H9 (cell line): ENCODE results near the gene ANKRD55. TPM values are rescaled to one million over a fixed set of nuclear protein-coding genes. Genes with fewer than 3 reads are reported as not detected.

Experiments used
- DNase-seq: peaks from one replicate; pipeline ENCODE4 v3.0.0-alpha.2; 2017
- H2AFZ ChIP-seq: one replicate; pipeline ENCODE4 v1.6.1; 2013; ENCODE audit warnings: mild to moderate bottlenecking, low read length, control low read depth, moderate library complexity
- H2AK5ac ChIP-seq: 2 replicates; pipeline ENCODE4 v1.6.1; 2013; ENCODE audit warnings: low read length, control low read depth, mixed read lengths; ENCODE audit not compliant: insufficient read length
- H2BK120ac ChIP-seq: one replicate; pipeline ENCODE4 v1.6.1; 2013; ENCODE audit warnings: low read depth, mild to moderate bottlenecking, low read length, control low read depth, inconsistent platforms; ENCODE audit not compliant: poor library complexity, severe bottlenecking
- H2BK12ac ChIP-seq: 2 replicates; pipeline ENCODE4 v1.6.1; 2013; ENCODE audit warnings: low read length, control low read depth, mixed read lengths, low read depth; ENCODE audit not compliant: insufficient read length
- H2BK15ac ChIP-seq: 2 replicates; pipeline ENCODE4 v1.6.1; 2013; ENCODE audit warnings: low read depth, low read length, control low read depth
- H2BK20ac ChIP-seq: one replicate; pipeline ENCODE4 v1.6.1; 2013; ENCODE audit warnings: low read depth, mild to moderate bottlenecking, low read length, control low read depth, inconsistent platforms; ENCODE audit not compliant: poor library complexity, severe bottlenecking
- H2BK5ac ChIP-seq: 2 replicates; pipeline ENCODE4 v1.6.1; 2013; ENCODE audit warnings: low read length, control low read depth, mixed read lengths; ENCODE audit not compliant: insufficient read length
- H3K14ac ChIP-seq: 2 replicates; pipeline ENCODE4 v1.6.1; 2013; ENCODE audit warnings: low read length, control low read depth; ENCODE audit not compliant: insufficient read depth
- H3K18ac ChIP-seq: 2 replicates; pipeline ENCODE4 v1.6.1; 2013; ENCODE audit warnings: low read depth, mild to moderate bottlenecking, mixed read lengths, low read length, control low read depth; ENCODE audit not compliant: insufficient read length
- H3K23ac ChIP-seq: 2 replicates; pipeline ENCODE4 v1.6.1; 2013; ENCODE audit warnings: low read length, control low read depth, mixed read lengths, low read depth; ENCODE audit not compliant: insufficient read length
- H3K23me2 ChIP-seq: 2 replicates; pipeline ENCODE4 v1.6.1; 2013; ENCODE audit warnings: low read depth, mild to moderate bottlenecking, mixed read lengths, low read length, control low read depth; ENCODE audit not compliant: insufficient read length, poor library complexity, severe bottlenecking
- H3K27ac ChIP-seq: 2 replicates; pipeline ENCODE4 v1.5.1; 2013; ENCODE audit warnings: low read length, control low read depth, mixed read lengths, low read depth; ENCODE audit not compliant: insufficient read length
- H3K27me3 ChIP-seq: 2 replicates; pipeline ENCODE4 v1.6.1; 2013; ENCODE audit warnings: low read length, control low read depth, inconsistent platforms; ENCODE audit not compliant: insufficient read depth
- H3K4ac ChIP-seq: 2 replicates; pipeline ENCODE4 v1.6.1; 2013; ENCODE audit warnings: low read depth, mild to moderate bottlenecking, control low read depth, inconsistent platforms, low read length, moderate library complexity
- H3K4me1 ChIP-seq: 2 replicates; pipeline ENCODE4 v1.6.1; 2013; ENCODE audit warnings: low read length, control low read depth, inconsistent platforms; ENCODE audit not compliant: insufficient read depth
- H3K4me2 ChIP-seq: 2 replicates; pipeline ENCODE4 v1.6.1; 2013; ENCODE audit warnings: low read length, control low read depth, mixed read lengths; ENCODE audit not compliant: insufficient read length, insufficient read depth
- H3K56ac ChIP-seq: 2 replicates; pipeline ENCODE4 v1.6.1; 2013; ENCODE audit warnings: low read depth, mild to moderate bottlenecking, mixed read lengths, low read length, control low read depth; ENCODE audit not compliant: insufficient read length
- H3K79me1 ChIP-seq: 2 replicates; pipeline ENCODE4 v1.6.1; 2013; ENCODE audit warnings: low read depth, mild to moderate bottlenecking, moderate library complexity, low read length, control low read depth, inconsistent platforms; ENCODE audit not compliant: insufficient read depth, poor library complexity, severe bottlenecking
- H3K79me2 ChIP-seq: 2 replicates; pipeline ENCODE4 v1.6.1; 2013; ENCODE audit warnings: low read length, control low read depth, inconsistent platforms; ENCODE audit not compliant: insufficient read depth
- H3K9ac ChIP-seq: 2 replicates; pipeline ENCODE4 v1.6.1; 2013; ENCODE audit warnings: low read length, control low read depth, mixed read lengths; ENCODE audit not compliant: insufficient read length; ENCODE audit errors: extremely low read depth
- H3K9me3 ChIP-seq: one replicate; pipeline ENCODE4 v1.6.1; 2013; ENCODE audit warnings: low read depth, low read length, inconsistent platforms; ENCODE audit not compliant: control insufficient read depth
- H3T11ph ChIP-seq: one replicate; pipeline ENCODE4 v1.6.1; 2013; ENCODE audit warnings: mild to moderate bottlenecking, low read length, control low read depth, inconsistent platforms
- H4K20me1 ChIP-seq: one replicate; pipeline ENCODE4 v1.6.1; 2013; ENCODE audit not compliant: control insufficient read depth, insufficient read length, insufficient read depth
- H4K5ac ChIP-seq: 2 replicates; pipeline ENCODE4 v1.6.1; 2013; ENCODE audit warnings: low read depth, mild to moderate bottlenecking, mixed read lengths, low read length, control low read depth; ENCODE audit not compliant: insufficient read length
- H4K8ac ChIP-seq: replicated peaks from 2 replicates; pipeline ENCODE4 v1.6.1; 2013; ENCODE audit warnings: low read length, control low read depth, mixed read lengths, low read depth; ENCODE audit not compliant: insufficient read length
- H4K91ac ChIP-seq: 2 replicates; pipeline ENCODE4 v1.6.1; 2013; ENCODE audit warnings: low read depth, mild to moderate bottlenecking, moderate library complexity, mixed read lengths, low read length, control low read depth; ENCODE audit not compliant: insufficient read length
- H3K27ac Mint-ChIP-seq, 3 experiments: 2 replicates in 2 of 3; 3 replicates in 1 of 3; pipeline ENCODE4 v1.8.0; 2020 to 2021; ENCODE audit warnings: mixed read lengths in 3 of 3, mild to moderate bottlenecking in 1 of 3, moderate library complexity in 1 of 3
- H3K27me3 Mint-ChIP-seq: 2 replicates; pipeline ENCODE4 v1.8.0; 2021; ENCODE audit warnings: low read depth, mild to moderate bottlenecking, moderate library complexity, mixed read lengths
- H3K36me3 Mint-ChIP-seq, 3 experiments: 2 replicates in 2 of 3; 3 replicates in 1 of 3; pipeline ENCODE4 v1.8.0; 2020 to 2021; ENCODE audit warnings: low read depth in 3 of 3, mixed read lengths in 3 of 3; ENCODE audit not compliant: insufficient read depth in 1 of 3
- H3K4me1 Mint-ChIP-seq, 2 experiments: 2 replicates each; pipeline ENCODE4 v1.8.0; 2020; ENCODE audit warnings: mixed read lengths in 2 of 2
- H3K4me3 Mint-ChIP-seq, 2 experiments: 2 replicates in 1 of 2; 3 replicates in 1 of 2; pipeline ENCODE4 v1.8.0; 2020 to 2021; ENCODE audit warnings: mild to moderate bottlenecking in 2 of 2, mixed read lengths in 2 of 2, moderate library complexity in 1 of 2
- H3K9me3 Mint-ChIP-seq, 2 experiments: 2 replicates in 1 of 2; 3 replicates in 1 of 2; pipeline ENCODE4 v1.8.0; 2020; ENCODE audit warnings: mild to moderate bottlenecking in 2 of 2, mixed read lengths in 2 of 2, moderate library complexity in 1 of 2
- WGBS: extraction: QIAGEN DNeasy Blood & Tissue Kit; methylation state at CpG from one replicate; pipeline ENCODE4 v1.1.7; 2013; ENCODE audit warnings: missing lambda C conversion rate, low lambda C conversion rate, mixed read lengths; ENCODE audit not compliant: insufficient read length; ENCODE audit errors: extremely low coverage; 5-methylcytosine and 5-hydroxymethylcytosine counted together
- total RNA-seq: library from RNA; stranded (reverse); gene quantifications from 2 replicates; pipeline ENCODE4 v1.2.1, GENCODE V29; 2021
- TF ChIP-seq, protein P1 (sequence below): fragments of 200-600 bp; sonication (generic); conservative IDR thresholded peaks from 3 replicates; pipeline ENCODE4 v1.8.0; 2021; ENCODE audit warnings: antibody characterized with exemption, mild to moderate bottlenecking

Gene ANKRD55
- total RNA-seq, 1 experiment from 2014 or later, result not detected

GRCh38 chr5:56262279-56262678 is 29.1 kb upstream of the ANKRD55 start:
- no peak overlapping the region for H3K56ac ChIP-seq
- H3K4me1 ChIP-seq, result no peaks in the 10 kb centered on the region
- no CpG with 5 or more reads among the region's 3 CpGs for WGBS
- DNase-seq, result no peak
- H3K23me2 ChIP-seq, result no peaks in the 10 kb centered on the region
- no peaks in the 10 kb centered on the region for H4K20me1 ChIP-seq
- Mint-ChIP-seq H3K36me3 (peaks cover 0 to 8% (median 7%) of the 10 kb centered on the region in 3 experiments; a peak in 3 of 7 replicates), H3K27ac (no peak overlapping the region), H3K9me3 (peaks cover 0 to 8% of the 10 kb centered on the region in 2 experiments; a peak in 2 of 5 replicates), H3K4me3 (no peak overlapping the region), H3K27me3 (peaks cover 2% of the 10 kb centered on the region; the same call in 1 of the 2 replicates), H3K4me1 (peaks cover 0 to 3% of the 10 kb centered on the region in 2 experiments; a peak in 1 of 4 replicates)
- no peak overlapping the region for H4K8ac ChIP-seq
- H2BK12ac ChIP-seq, result no peak overlapping the region
- H4K91ac ChIP-seq, result no peak overlapping the region
- H2BK15ac ChIP-seq, result no peak overlapping the region
- no peak overlapping the region for H4K5ac ChIP-seq
- TF ChIP-seq, protein P1, sequence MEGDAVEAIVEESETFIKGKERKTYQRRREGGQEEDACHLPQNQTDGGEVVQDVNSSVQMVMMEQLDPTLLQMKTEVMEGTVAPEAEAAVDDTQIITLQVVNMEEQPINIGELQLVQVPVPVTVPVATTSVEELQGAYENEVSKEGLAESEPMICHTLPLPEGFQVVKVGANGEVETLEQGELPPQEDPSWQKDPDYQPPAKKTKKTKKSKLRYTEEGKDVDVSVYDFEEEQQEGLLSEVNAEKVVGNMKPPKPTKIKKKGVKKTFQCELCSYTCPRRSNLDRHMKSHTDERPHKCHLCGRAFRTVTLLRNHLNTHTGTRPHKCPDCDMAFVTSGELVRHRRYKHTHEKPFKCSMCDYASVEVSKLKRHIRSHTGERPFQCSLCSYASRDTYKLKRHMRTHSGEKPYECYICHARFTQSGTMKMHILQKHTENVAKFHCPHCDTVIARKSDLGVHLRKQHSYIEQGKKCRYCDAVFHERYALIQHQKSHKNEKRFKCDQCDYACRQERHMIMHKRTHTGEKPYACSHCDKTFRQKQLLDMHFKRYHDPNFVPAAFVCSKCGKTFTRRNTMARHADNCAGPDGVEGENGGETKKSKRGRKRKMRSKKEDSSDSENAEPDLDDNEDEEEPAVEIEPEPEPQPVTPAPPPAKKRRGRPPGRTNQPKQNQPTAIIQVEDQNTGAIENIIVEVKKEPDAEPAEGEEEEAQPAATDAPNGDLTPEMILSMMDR, result no peak
- H3K14ac ChIP-seq, result no peak overlapping the region
- H3K9ac ChIP-seq, result no peak overlapping the region
- H3K27me3 ChIP-seq, result no peaks in the 10 kb centered on the region
- no peak overlapping the region for H3K27ac ChIP-seq
- H3T11ph ChIP-seq, result no peak overlapping the region
- H3K18ac ChIP-seq, result no peak overlapping the region
- H2BK5ac ChIP-seq, result no peak overlapping the region
- H3K4me2 ChIP-seq, result no peak overlapping the region
- no peak overlapping the region for H3K4ac ChIP-seq
- H3K79me1 ChIP-seq, result no peaks in the 10 kb centered on the region
- H2AK5ac ChIP-seq, result no peak overlapping the region
- no peak overlapping the region for H2BK20ac ChIP-seq
- no peak overlapping the region for H2BK120ac ChIP-seq
- no peaks in the 10 kb centered on the region for H3K79me2 ChIP-seq
- H3K23ac ChIP-seq, result no peak overlapping the region
- H3K9me3 ChIP-seq, result no peaks in the 10 kb centered on the region
- H2AFZ ChIP-seq, result no peak overlapping the region
